Tracheal epithelial cell (primary cell): ENCODE measurements around the gene HVCN1. TPM values are rescaled to one million over a fixed set of nuclear protein-coding genes. Genes with fewer than 3 reads are reported as not detected.

Experiments
- total RNA-seq: library from RNA; depleted of rRNA; stranded (reverse); fragments of >200 nt; gene quantifications from 2 replicates; pipeline ENCODE4 v1.2.1, GENCODE V29; 2014

Gene HVCN1, protein sequence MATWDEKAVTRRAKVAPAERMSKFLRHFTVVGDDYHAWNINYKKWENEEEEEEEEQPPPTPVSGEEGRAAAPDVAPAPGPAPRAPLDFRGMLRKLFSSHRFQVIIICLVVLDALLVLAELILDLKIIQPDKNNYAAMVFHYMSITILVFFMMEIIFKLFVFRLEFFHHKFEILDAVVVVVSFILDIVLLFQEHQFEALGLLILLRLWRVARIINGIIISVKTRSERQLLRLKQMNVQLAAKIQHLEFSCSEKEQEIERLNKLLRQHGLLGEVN
- total RNA-seq = 0.48 and 0.85 TPM in 2 replicates

DNA sequence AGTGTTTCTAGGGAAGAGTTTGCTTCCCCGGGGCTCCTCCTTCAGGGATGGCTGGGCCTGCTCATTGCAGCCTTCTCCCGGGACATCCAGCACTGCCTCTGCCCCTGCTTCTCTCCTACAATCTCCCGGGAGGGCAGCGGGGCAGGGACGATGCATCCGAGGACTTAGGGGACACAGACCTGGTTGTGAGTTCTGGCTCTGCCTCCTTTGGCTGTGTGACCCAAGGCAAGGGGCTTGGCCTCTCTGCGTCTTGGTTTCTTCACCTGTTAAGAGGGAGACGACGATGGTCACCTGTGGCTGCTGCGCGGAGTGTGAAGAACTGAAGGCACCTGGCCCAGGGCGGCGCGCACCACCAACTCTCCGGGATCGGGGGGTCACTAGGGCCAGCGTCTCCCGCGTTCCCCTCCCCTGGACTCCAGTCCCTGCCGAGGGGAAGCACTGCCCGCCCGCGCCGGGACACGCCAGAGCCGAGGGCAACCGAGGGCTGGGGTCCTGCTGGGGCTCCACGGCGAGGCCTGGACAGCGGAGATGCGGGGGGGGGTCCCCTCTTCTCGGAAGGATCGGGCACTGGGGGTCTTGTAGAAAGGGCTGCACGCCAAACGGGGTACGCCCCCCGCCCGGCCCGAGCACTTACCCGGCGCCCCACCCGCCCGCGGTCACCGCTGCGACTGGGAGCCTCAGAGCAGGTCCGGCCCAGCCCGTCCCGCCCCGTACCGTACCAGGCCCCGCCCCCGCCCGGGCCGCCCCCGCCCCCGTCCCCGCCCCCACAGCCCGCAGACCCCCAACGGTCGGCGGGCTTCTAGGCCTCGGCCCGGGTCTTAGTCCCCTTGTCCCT lies at the start of gene HVCN1:
Gene HVCN1 (minus strand): TSS at position 670 of the 835 bp plus-strand sequence. CDS start 5,870 bp downstream, outside the sequence.

DNA sequence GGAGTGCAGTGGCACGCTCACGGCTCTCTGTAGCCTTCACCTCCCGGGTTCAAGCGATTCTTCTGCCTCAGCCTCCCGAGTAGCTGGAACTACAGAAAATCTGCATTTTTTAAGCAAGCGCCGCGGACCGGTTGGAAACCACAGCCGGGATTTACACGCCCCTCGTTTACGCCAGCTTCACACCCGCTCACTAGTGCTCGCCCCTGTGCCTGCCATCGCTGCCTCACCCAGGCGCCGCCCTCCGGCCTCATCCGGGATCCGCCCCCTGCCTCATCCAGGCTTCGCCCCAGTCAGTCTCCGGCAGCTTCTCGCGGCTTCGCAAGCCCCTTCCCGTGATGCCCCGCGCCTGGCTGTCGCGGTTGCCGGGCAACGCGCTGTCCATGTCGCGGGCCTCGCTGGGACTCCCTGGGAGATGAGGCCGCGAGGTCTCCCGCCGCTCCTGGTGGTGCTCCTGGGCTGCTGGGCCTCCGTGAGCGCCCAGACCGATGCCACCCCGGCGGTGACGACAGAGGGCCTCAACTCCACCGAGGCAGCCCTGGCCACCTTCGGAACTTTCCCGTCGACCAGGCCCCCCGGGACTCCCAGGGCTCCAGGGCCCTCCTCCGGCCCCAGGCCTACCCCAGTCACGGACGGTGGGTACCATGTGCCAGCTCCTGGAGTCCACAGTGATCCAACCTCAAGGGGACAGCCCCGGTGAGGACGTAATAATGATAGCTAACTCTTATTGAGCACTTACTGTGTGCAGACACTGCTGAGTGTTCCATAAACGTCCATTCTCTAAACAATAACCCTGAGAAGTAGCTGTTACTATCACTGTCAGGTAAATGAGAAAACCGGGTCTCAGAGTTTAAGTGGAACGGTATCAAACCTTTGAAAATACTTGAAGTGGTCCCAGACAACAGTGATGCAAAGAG lies 74.9 kb downstream of the HVCN1 start, which contains the start of gene TCTN1:
Gene TCTN1 (plus strand): TSS at position 359 of the 914 bp plus-strand sequence. CDS start 54 bp downstream, at position 413.

Other genes starting within 250 kb of the HVCN1 start
- 286 and 325 TPM in 2 replicates for gene ARPC3, start 238.8 kb downstream of the HVCN1 start, total RNA-seq
- 16.0 and 19.5 TPM in 2 replicates for gene GPN3, start 220.9 kb downstream of the HVCN1 start, total RNA-seq
- 8.3 and 8.9 TPM in 2 replicates for gene FAM216A, start 220.3 kb downstream of the HVCN1 start, total RNA-seq
- 49.7 and 71.1 TPM in 2 replicates for gene VPS29, start 187.0 kb downstream of the HVCN1 start, total RNA-seq
- 0.21 and 0.24 TPM in 2 replicates for gene RAD9B, start 186.8 kb downstream of the HVCN1 start, total RNA-seq
- 10.1 and 16.0 TPM in 2 replicates for gene PPTC7, start 105.8 kb downstream of the HVCN1 start, total RNA-seq
- gene TCTN1, start 75.0 kb downstream of the HVCN1 start, total RNA-seq = 9.6 and 11.6 TPM in 2 replicates
- 55.7 and 133 TPM in 2 replicates for gene PPP1CC, start 53.8 kb upstream of the HVCN1 start, total RNA-seq
- gene CCDC63, start 157.9 kb upstream of the HVCN1 start, total RNA-seq = not detected in 2 replicates
- gene MYL2, start 231.5 kb upstream of the HVCN1 start, total RNA-seq = not detected in 2 replicates